ENCODE data around the gene SS18L1.

The SS18L1 gene

GRCh38 chr20:62230276-62230675, 86.7 kb downstream of the SS18L1 start:
- no peak for DNase-seq

- DNase-seq: no peak
These were observed 87.1 kb downstream of the SS18L1 start for GRCh38 chr20:62230696-62231095.

- DNase-seq: no peak
These were observed 87.7 kb downstream of the SS18L1 start for GRCh38 chr20:62231292-62231691.

All from activated naive CD4-positive, alpha-beta T cell treated with Interleukin-2 at 50 U/mL for 16 hours (primary cell).